H1 (cell line): ENCODE results near the gene ZNF414. TPM values are rescaled to one million over a fixed set of nuclear protein-coding genes. Genes with fewer than 3 reads are reported as not detected.

Experiments
- CTCF ChIA-PET: fragments of 300-600 bp; sonication (Branson Sonifier 250); formaldehyde crosslinking; loops from one replicate; lab custom pipeline; 2021; ENCODE audit not compliant: partially characterized antibody; lab: Charles Lee
- POLR2A ChIA-PET: fragments of 300-600 bp; sonication (Branson Sonifier 250); formaldehyde crosslinking; loops from one replicate; lab custom pipeline; 2021; ENCODE audit warnings: inconsistent platforms; ENCODE audit not compliant: partially characterized antibody; lab: Charles Lee
- DNase-seq, 2 experiments: peaks; one replicate each; pipeline versions ENCODE4 v3.0.0 to v3.0.0-alpha.2; 2010 to 2022; ENCODE audit warnings: low spot score in 2 of 2, low read depth in 1 of 2, mixed read lengths in 1 of 2
- FAIRE-seq: peaks from 2 replicates; lab custom pipeline; 2011; peaks lifted over from hg19 to GRCh38; lab: Jason Lieb, UNC
- H2AFZ ChIP-seq: 2 replicates; pipeline ENCODE4 v1.8.1; 2012; ENCODE audit warnings: low read length, inconsistent platforms
- H2AK5ac ChIP-seq: 2 replicates; pipeline ENCODE4 v1.6.1; 2013; ENCODE audit warnings: low read depth, low read length
- H2BK120ac ChIP-seq: replicated peaks from 2 replicates; pipeline ENCODE3; 2013; ENCODE audit warnings: low read depth, low read length, inconsistent platforms
- H2BK12ac ChIP-seq: 2 replicates; pipeline ENCODE4 v1.6.1; 2013; ENCODE audit warnings: low read depth, low read length
- H2BK15ac ChIP-seq: 2 replicates; pipeline ENCODE4 v1.6.1; 2013; ENCODE audit warnings: low read length
- H2BK20ac ChIP-seq: 2 replicates; pipeline ENCODE4 v1.6.1; 2013; ENCODE audit warnings: low read length
- H2BK5ac ChIP-seq: 2 replicates; pipeline ENCODE4 v1.6.1; 2013; ENCODE audit warnings: low read depth, low read length
- H3K14ac ChIP-seq: 2 replicates; pipeline ENCODE4 v1.6.1; 2013; ENCODE audit warnings: inconsistent platforms; ENCODE audit not compliant: insufficient read length
- H3K18ac ChIP-seq: 2 replicates; pipeline ENCODE4 v1.6.1; 2013; ENCODE audit warnings: low read length; ENCODE audit errors: extremely low read depth
- H3K23ac ChIP-seq: 2 replicates; pipeline ENCODE4 v1.6.1; 2013; ENCODE audit warnings: inconsistent platforms; ENCODE audit not compliant: insufficient read length
- H3K23me2 ChIP-seq: 2 replicates; pipeline ENCODE4 v1.6.1; 2013; ENCODE audit warnings: low read depth, low read length
- H3K27ac ChIP-seq: 2 replicates; pipeline ENCODE4 v1.6.1; 2011; ENCODE audit warnings: low read depth, low read length, inconsistent platforms
- H3K27me3 ChIP-seq, 4 experiments: replicated peaks in 1 of 4; 1 replicate in 1 of 4; 2 replicates in 3 of 4; pipeline versions ENCODE4 v1.6.1 to v1.8.1; 2011 to 2013; ENCODE audit warnings: low read length in 3 of 4, mild to moderate bottlenecking in 3 of 4, inconsistent platforms in 2 of 4, mixed read lengths in 2 of 4, moderate library complexity in 1 of 4; ENCODE audit not compliant: control insufficient read depth in 3 of 4, insufficient read depth in 3 of 4; ENCODE audit errors: extremely low read depth in 1 of 4
- H3K36me3 ChIP-seq, 4 experiments: 2 replicates each; pipeline versions ENCODE4 v1.6.1 to v1.8.1; 2011 to 2013; ENCODE audit warnings: mild to moderate bottlenecking in 4 of 4, low read length in 3 of 4, moderate library complexity in 2 of 4, control low read depth in 1 of 4, inconsistent platforms in 1 of 4; ENCODE audit not compliant: insufficient read depth in 4 of 4, control insufficient read depth in 2 of 4
- H3K4ac ChIP-seq: replicated peaks from 2 replicates; pipeline ENCODE3; 2013; ENCODE audit warnings: low read length, low read depth, mixed read lengths, inconsistent platforms; ENCODE audit not compliant: insufficient read length
- H3K4me1 ChIP-seq, 4 experiments: replicated peaks in 1 of 4; 1 replicate in 1 of 4; 2 replicates in 3 of 4; pipeline versions ENCODE4 v1.6.1 to v1.8.1; 2011 to 2013; ENCODE audit warnings: low read length in 3 of 4, inconsistent platforms in 2 of 4, mixed read lengths in 1 of 4; ENCODE audit not compliant: insufficient read depth in 4 of 4, control insufficient read depth in 3 of 4
- H3K4me2 ChIP-seq, 2 experiments: 2 replicates each; pipeline versions ENCODE4 v1.6.1 to v1.8.1; 2011 to 2013; ENCODE audit warnings: low read depth in 2 of 2, low read length in 2 of 2, control low read depth in 1 of 2, inconsistent platforms in 1 of 2, mild to moderate bottlenecking in 1 of 2; ENCODE audit not compliant: insufficient read depth in 1 of 2
- H3K4me3 ChIP-seq, 4 experiments: fragments of 200-600, 300-600 bp in 1 of 4; sonication (generic), shearing (Covaris generic), sonication (Bioruptor Twin) in 1 of 4; 2 replicates each; pipeline versions ENCODE4 v1.5.1 to v1.8.1; 2011 to 2016; ENCODE audit warnings: low read length in 4 of 4, low read depth in 3 of 4, control low read depth in 2 of 4, inconsistent platforms in 2 of 4, mild to moderate bottlenecking in 2 of 4, mixed read lengths in 1 of 4, moderate library complexity in 1 of 4; ENCODE audit not compliant: insufficient read depth in 2 of 4; ENCODE audit errors: extremely low read depth in 1 of 4
- H3K56ac ChIP-seq: replicated peaks from 2 replicates; pipeline ENCODE3; 2013; ENCODE audit warnings: low read depth, mild to moderate bottlenecking, mixed read lengths, low read length, inconsistent platforms; ENCODE audit not compliant: insufficient read length
- H3K79me1 ChIP-seq: 2 replicates; pipeline ENCODE4 v1.6.1; 2013; ENCODE audit warnings: low read depth, low read length, control low read depth
- H3K79me2 ChIP-seq, 2 experiments: 2 replicates each; pipeline versions ENCODE4 v1.6.1 to v1.8.1; 2012 to 2013; ENCODE audit warnings: low read length in 2 of 2, mild to moderate bottlenecking in 2 of 2, inconsistent platforms in 1 of 2; ENCODE audit not compliant: insufficient read depth in 2 of 2, control insufficient read depth in 1 of 2
- H3K9ac ChIP-seq, 4 experiments: replicated peaks in 1 of 4; 1 replicate in 1 of 4; 2 replicates in 3 of 4; pipeline versions ENCODE4 v1.6.1 to v1.8.1; 2011 to 2013; ENCODE audit warnings: low read depth in 3 of 4, low read length in 3 of 4, control low read depth in 2 of 4, mild to moderate bottlenecking in 2 of 4, moderate library complexity in 2 of 4, inconsistent platforms in 1 of 4; ENCODE audit errors: extremely low read depth in 1 of 4
- H3K9me3 ChIP-seq, 2 experiments: 2 replicates each; pipeline versions ENCODE4 v1.6.1 to v1.8.1; 2012 to 2013; ENCODE audit warnings: mild to moderate bottlenecking in 2 of 2, moderate library complexity in 2 of 2, control low read depth in 1 of 2, inconsistent platforms in 1 of 2, low read depth in 1 of 2, low read length in 1 of 2, mixed read lengths in 1 of 2; ENCODE audit not compliant: insufficient read depth in 2 of 2
- H4K20me1 ChIP-seq, 2 experiments: replicated peaks in 1 of 2; 2 replicates each; pipeline versions ENCODE3 to v1.8.1; 2011 to 2013; ENCODE audit warnings: inconsistent platforms in 2 of 2, low read length in 2 of 2, mild to moderate bottlenecking in 1 of 2; ENCODE audit not compliant: insufficient read depth in 2 of 2, control insufficient read depth in 1 of 2
- H4K5ac ChIP-seq: 2 replicates; pipeline ENCODE4 v1.6.1; 2013; ENCODE audit warnings: low read length, low read depth, mixed read lengths, inconsistent platforms; ENCODE audit not compliant: insufficient read length
- H4K8ac ChIP-seq: 2 replicates; pipeline ENCODE4 v1.8.0; 2013; ENCODE audit warnings: mild to moderate bottlenecking, moderate library complexity, low read length, inconsistent platforms; ENCODE audit not compliant: insufficient read depth; ENCODE audit errors: extremely low read depth
- H4K91ac ChIP-seq: replicated peaks from 2 replicates; pipeline ENCODE3; 2013; ENCODE audit warnings: low read length, mixed read lengths, inconsistent platforms; ENCODE audit not compliant: insufficient read length
- FOSL1 ChIP-seq: IDR thresholded peaks from 2 replicates; pipeline ENCODE4 v1.6.1; 2011; ENCODE audit warnings: mild to moderate bottlenecking, low read depth, low read length, moderate library complexity; ENCODE audit not compliant: insufficient read depth
- POLR2A ChIP-seq, 2 experiments: IDR thresholded peaks; 1 replicate in 1 of 2; 2 replicates in 1 of 2; pipeline ENCODE4 v1.6.1; 2011; ENCODE audit warnings: low read depth in 2 of 2, low read length in 2 of 2, mild to moderate bottlenecking in 2 of 2; ENCODE audit errors: control extremely low read depth in 1 of 2
- SIRT6 ChIP-seq: IDR thresholded peaks from one replicate; pipeline ENCODE4 v1.7.1; 2012; ENCODE audit warnings: low read length, inconsistent platforms
- SP1 ChIP-seq: IDR thresholded peaks from 2 replicates; pipeline ENCODE4 v1.6.1; 2011; ENCODE audit warnings: low read depth, low read length
- SP4 ChIP-seq: IDR thresholded peaks from 2 replicates; pipeline ENCODE4 v1.6.1; 2012; ENCODE audit warnings: low read length, inconsistent platforms
- WGBS, 2 experiments: shearing (Covaris generic) in 1 of 2; methylation state at CpG; one replicate each; pipeline versions ENCODE4 v1.1.6 to v1.1.7; 2013 to 2015; ENCODE audit warnings: low lambda C conversion rate in 2 of 2, mixed read lengths in 2 of 2, inconsistent platforms in 1 of 2, low coverage in 1 of 2, missing lambda C conversion rate in 1 of 2; ENCODE audit not compliant: insufficient replicate concordance in 2 of 2, insufficient coverage in 1 of 2, insufficient read length in 1 of 2; ENCODE audit errors: extremely low coverage in 1 of 2, missing lambda C conversion rate in 1 of 2; 5-methylcytosine and 5-hydroxymethylcytosine counted together
- polyA plus RNA-seq, 7 experiments: library from polyadenylated mRNA; depleted of rRNA in 3 of 7; stranded (reverse) in 5 of 7; unstranded in 2 of 7; fragments of >200 nt in 5 of 7; fragments of 200-250 nt in 2 of 7; gene quantifications; 1 replicate in 5 of 7; 2 replicates in 1 of 7; 4 replicates in 1 of 7; pipeline versions ENCODE4 v1.2.1 to v1.2.3, GENCODE V29; 2011 to 2013; ENCODE audit warnings: missing spikeins in 2 of 7, mixed read lengths in 2 of 7
- total RNA-seq: library from RNA; stranded (reverse); fragmentation: NEBNext Ultra II Directional; extraction: Animal tissue kit (Norgen Biotek cat#: 25700); gene quantifications from 2 replicates; pipeline ENCODE4 v1.2.1, GENCODE V29; 2021

ZNF414 gene
- total and polyA plus RNA-seq, 2 of the 8 experiments (the other 6 are each of a cell fraction or from before 2014, with no cell fraction given) = 9.7 to 26.8 TPM

- Histone ChIP-seq H4K8ac (peak overlapping the region; percentile 7; the same call in 1 of the 2 replicates), H4K91ac (no peak overlapping the region), H3K79me2 (peaks cover 0 to 27% of the 10 kb centered on the region in 2 experiments; a peak in 2 of 4 replicates), H3K4me2 (no peak overlapping the region), H2BK20ac (no peak overlapping the region), H3K27ac (no peak overlapping the region), H3K56ac (no peak overlapping the region), H2BK12ac (no peak overlapping the region), H3K27me3 (no peaks in the 10 kb centered on the region), H3K23ac (no peak overlapping the region), H3K4me1 (peaks cover 0 to 2% (median 0%) of the 10 kb centered on the region in 4 experiments; a peak in 1 of 7 replicates), H3K23me2 (no peaks in the 10 kb centered on the region), H3K79me1 (peaks cover 12% of the 10 kb centered on the region; the same call in 1 of the 2 replicates), H3K14ac (no peak overlapping the region), H2AK5ac (no peak overlapping the region), H2BK5ac (no peak overlapping the region), H2AFZ (no peak overlapping the region), H3K4me3 (no peak overlapping the region), H3K36me3 (peaks cover 28 to 69% (median 50%) of the 10 kb centered on the region in 4 experiments), H2BK15ac (no peak overlapping the region), H3K9ac (no peak overlapping the region), H2BK120ac (no peak overlapping the region), H3K18ac (no peak overlapping the region), H4K5ac (no peak overlapping the region), H3K9me3 (no peaks in the 10 kb centered on the region), H3K4ac (no peak overlapping the region), H4K20me1 (peaks cover 11 to 41% of the 10 kb centered on the region in 2 experiments)
- DNase-seq (no peak), FAIRE-seq (no peak)
- ChIA-PET CTCF (interaction anchor here (0.6 to 1.8 kb wide), 5 partner anchors 11 to 93 kb away, joined by 3 to 5 read pairs (median 3); no protein-coding TSS in a partner anchor), POLR2A (interaction anchor here (0.9 to 2.7 kb wide), 7 partner anchors 10 to 41 kb away, joined by 3 to 11 read pairs (median 4); partner anchors contain the start of gene PRAM1)
- 96% methylated on average over 16 of the region's 16 CpGs; no CpG with 5 or more reads in 1 of the 2 experiments for WGBS, 2 experiments
- 0 out of 3 replicates have a peak, but pooled peaks of 1 of the 2 experiments have one; percentile 21 for TF ChIP-seq POLR2A (IDR thresholded peaks at IDR 0.05; ENCODE audit: control extremely low read depth in 1 of 2, low read depth in 2 of 2, low read length in 2 of 2)
- TF ChIP-seq SP4 = no peak
- TF ChIP-seq FOSL1 = no peak
- TF ChIP-seq SP1 = no peak
- TF ChIP-seq SIRT6 = no peak
These were observed 27.3 kb downstream of the ZNF414 start for GRCh38 chr19:8486661-8487136.
